ENCODE data around the gene IPO13.
A peak's percentile ranks its signal among the peaks of the same experiment; 100 is the strongest.

IPO13 gene

GRCh38 chr1:43987159-43987902 is 40.6 kb downstream of the IPO13 start:
- DNase-seq (ENCODE audit: low spot score) = no peak

GRCh38 chr1:43990271-43991199 is 43.8 kb downstream of the IPO13 start:
- no peak for DNase-seq (ENCODE audit: low spot score)

- no peak for DNase-seq (ENCODE audit: low spot score)
Observed at GRCh38 chr1:43991200-43991475, 44.4 kb downstream of the IPO13 start.

GRCh38 chr1:43991476-43992231 is 44.9 kb downstream of the IPO13 start, which contains the start of gene CCDC24:
Gene CCDC24 (plus strand): TSS chr1:43991599. CDS start chr1:43991879, 280 bp downstream.
- peak; percentile 75 for DNase-seq (ENCODE audit: low spot score)

GRCh38 chr1:43992232-43992995 is 45.7 kb downstream of the IPO13 start:
- no peak for DNase-seq (ENCODE audit: low spot score)

GRCh38 chr1:43993206-43993914 is 46.6 kb downstream of the IPO13 start:
- no peak for DNase-seq (ENCODE audit: low spot score)

- DNase-seq (ENCODE audit: low spot score) = no peak
Observed at GRCh38 chr1:43994071-43994470, 47.3 kb downstream of the IPO13 start.

- DNase-seq (ENCODE audit: low spot score) = peak; percentile 11
Observed at GRCh38 chr1:43994794-43995790, 48.3 kb downstream of the IPO13 start.

- DNase-seq (ENCODE audit: low spot score) = no peak
Observed at GRCh38 chr1:43995984-43996732, 49.4 kb downstream of the IPO13 start.

GRCh38 chr1:43996733-43997115 is 50.0 kb downstream of the IPO13 start:
- DNase-seq (ENCODE audit: low spot score) = no peak

- no peak for DNase-seq (ENCODE audit: low spot score)
Observed at GRCh38 chr1:43997295-43997999, 50.7 kb downstream of the IPO13 start.

- DNase-seq (ENCODE audit: low spot score) = no peak
Observed at GRCh38 chr1:43998000-43998378, 51.2 kb downstream of the IPO13 start.

- DNase-seq (ENCODE audit: low spot score) = no peak
Observed at GRCh38 chr1:43999455-43999854, 52.7 kb downstream of the IPO13 start.

- DNase-seq (ENCODE audit: low spot score) = no peak
Observed at GRCh38 chr1:44000122-44000665, 53.4 kb downstream of the IPO13 start.

- DNase-seq (ENCODE audit: low spot score) = no peak
Observed at GRCh38 chr1:44002165-44002564, 55.4 kb downstream of the IPO13 start.

- no peak for DNase-seq (ENCODE audit: low spot score)
Observed at GRCh38 chr1:44002606-44003157, 55.9 kb downstream of the IPO13 start.

GRCh38 chr1:44008259-44008658 is 61.5 kb downstream of the IPO13 start:
- no peak for DNase-seq (ENCODE audit: low spot score)

- no peak for DNase-seq (ENCODE audit: low spot score)
Observed at GRCh38 chr1:44010935-44011471, 64.3 kb downstream of the IPO13 start.
